ENCODE results near the gene THAP8. TPM values are rescaled to one million over a fixed set of nuclear protein-coding genes. Genes with fewer than 3 reads are reported as not detected.

Gene THAP8
- 4.0 and 4.7 TPM in 2 replicates for total RNA-seq (2022)
- percentile 33 among the genes with signal in this experiment for Bru-seq, nascent RNA
- percentile 40 among the genes with signal in this experiment for BruChase-seq, experiment 1, labeled RNA remaining after a 6-hour chase
- BruChase-seq, experiment 2, labeled RNA remaining after a 2-hour chase: percentile 40 among the genes with signal in this experiment
- long read RNA-seq, transcript THAP8-201 (4 exons, 1,825 nt): major isoform, 6 of 9 reads
- long read RNA-seq, partial matches to known transcripts: 1 of 9 reads
- long read RNA-seq, other reads (novel, unspliced or antisense): 2 of 9 reads

- H3K27me3 Mint-ChIP-seq (ENCODE audit: insufficient read depth, unreplicated experiment): no peaks in the 10 kb centered on the region
- ChIA-PET CTCF (interaction anchor here (0.6 to 1.5 kb wide), 6 partner anchors 30 to 1819 kb away, joined by 3 to 6 read pairs (median 4); no protein-coding TSS in a partner anchor), POLR2A (interaction anchor here (0.7 to 2.3 kb wide), 14 partner anchors 10 to 160 kb away, joined by 3 to 23 read pairs (median 8); partner anchors contain the start of genes ALKBH6, CAPNS1, POLR2I and SYNE4)
- no peaks in the 10 kb centered on the region for H3K36me3 Mint-ChIP-seq (ENCODE audit: insufficient read depth, unreplicated experiment)
- DNase-seq (ENCODE audit: unreplicated experiment): peak; percentile 99
- H3K4me3 Mint-ChIP-seq (ENCODE audit: unreplicated experiment): peak within 1 kb of the TSS; percentile 86
- H3K27ac Mint-ChIP-seq (ENCODE audit: low read depth, unreplicated experiment): peak within 1 kb of the TSS; percentile 73
- no peaks in the 10 kb centered on the region for H3K9me3 Mint-ChIP-seq (ENCODE audit: unreplicated experiment)
- peaks cover 4% of the 10 kb centered on the region for H3K4me1 Mint-ChIP-seq (ENCODE audit: insufficient read depth, unreplicated experiment)
- TF ChIP-seq CTCF (IDR thresholded peaks at IDR 0.05; ENCODE audit: unreplicated experiment): peak; percentile 40
- intact Hi-C loops (cut with micrococcal nuclease): loop anchor here (1.0 kb wide), 3 partner anchors 40 to 59 kb away; partner anchors contain the start of genes ALKBH6 and SDHAF1
- no TSS peak for BruUV-seq (replicated peaks)
Measured at GRCh38 chr19:36054119-36054732, at the start of gene THAP8. THAP8 (minus strand) TSS chr19:36054285; CDS start chr19:36054217, 68 bp downstream.

GRCh38 chr19:36103040-36103626 is 49.0 kb upstream of the THAP8 start:
- Mint-ChIP-seq H3K4me1 (ENCODE audit: insufficient read depth, unreplicated experiment) (no peaks in the 10 kb centered on the region), H3K27me3 (ENCODE audit: insufficient read depth, unreplicated experiment) (no peaks in the 10 kb centered on the region), H3K4me3 (ENCODE audit: unreplicated experiment) (no peak overlapping the region), H3K9me3 (ENCODE audit: unreplicated experiment) (no peaks in the 10 kb centered on the region), H3K27ac (ENCODE audit: low read depth, unreplicated experiment) (no peak overlapping the region), H3K36me3 (ENCODE audit: insufficient read depth, unreplicated experiment) (peaks cover 12% of the 10 kb centered on the region)
- POLR2A ChIA-PET: interaction anchor here (1.0 kb wide), 1 partner anchor 11 kb away, joined by 3 read pairs; no protein-coding TSS in a partner anchor
- TF ChIP-seq CTCF (IDR thresholded peaks at IDR 0.05; ENCODE audit: unreplicated experiment): no peak
- no peak for DNase-seq (ENCODE audit: unreplicated experiment)
- intact Hi-C loops (cut with micrococcal nuclease): no loop called here
- CTCF ChIA-PET: interaction anchor here (0.5 to 0.7 kb wide), 5 partner anchors 44 to 459 kb away, joined by 3 to 4 read pairs (median 3); partner anchors contain the start of gene THAP8
- no TSS peak for BruUV-seq (replicated peaks)

- ChIA-PET CTCF (no interaction called here), POLR2A (no interaction called here)
- intact Hi-C loops (cut with micrococcal nuclease): no loop called here
- DNase-seq (ENCODE audit: unreplicated experiment): no peak
- peaks cover 16% of the 10 kb centered on the region for H3K36me3 Mint-ChIP-seq (ENCODE audit: insufficient read depth, unreplicated experiment)
- no peaks in the 10 kb centered on the region for H3K9me3 Mint-ChIP-seq (ENCODE audit: unreplicated experiment)
- no peaks in the 10 kb centered on the region for H3K27me3 Mint-ChIP-seq (ENCODE audit: insufficient read depth, unreplicated experiment)
- no peaks in the 10 kb centered on the region for H3K4me1 Mint-ChIP-seq (ENCODE audit: insufficient read depth, unreplicated experiment)
- H3K4me3 Mint-ChIP-seq (ENCODE audit: unreplicated experiment): no peak overlapping the region
- no peak overlapping the region for H3K27ac Mint-ChIP-seq (ENCODE audit: low read depth, unreplicated experiment)
- BruUV-seq (replicated peaks): no TSS peak
- TF ChIP-seq CTCF (IDR thresholded peaks at IDR 0.05; ENCODE audit: unreplicated experiment): no peak
Measured at GRCh38 chr19:36101550-36102327, 47.7 kb upstream of the THAP8 start.

Measured in MCF 10A (cell line).